ENCODE results near the gene SOCS7. TPM values are rescaled to one million over a fixed set of nuclear protein-coding genes. Genes with fewer than 3 reads are reported as not detected.
A peak's percentile ranks its signal among the peaks of the same experiment; 100 is the strongest.

Gene SOCS7
- total and polyA plus RNA-seq, 2 donors (not counting 1 experiment from before 2014, with no cell fraction given), result 4.8 to 9.4 TPM

DNA sequence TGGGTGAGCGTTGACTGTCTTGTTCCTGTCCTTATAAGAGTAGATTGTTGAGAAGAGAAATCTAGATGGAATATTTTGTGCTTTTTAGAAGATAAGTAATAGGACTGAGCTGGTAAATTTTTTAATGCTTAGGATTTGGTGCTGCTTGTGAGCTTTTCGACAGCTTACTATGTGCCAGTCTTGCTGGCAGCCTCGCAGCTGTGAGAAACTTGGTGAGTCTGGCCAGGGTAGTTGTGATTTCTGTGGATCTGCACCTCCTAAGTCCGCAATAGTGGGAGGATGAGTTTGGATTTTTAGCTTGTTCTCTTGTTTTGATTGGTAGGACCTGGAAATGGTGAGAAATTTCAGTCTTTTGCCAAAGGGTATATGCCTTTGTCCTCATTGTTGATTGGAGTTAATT, 3.6 kb downstream of the SOCS7 start:
- no peak for DNase-seq (ENCODE audit: low read depth in 2 of 2)
- H3K27me3 ChIP-seq (ENCODE audit: control insufficient read depth, insufficient read depth, low read length), result no peaks in the 10 kb centered on the region
- H3K4me1 ChIP-seq (ENCODE audit: control insufficient read depth, extremely low read depth, insufficient read depth, low read length), result no peaks in the 10 kb centered on the region
- no peak overlapping the region for H3K9ac ChIP-seq (ENCODE audit: insufficient read depth, low read length)
- TF ChIP-seq EZH2 (IDR thresholded peaks at IDR 0.05; ENCODE audit: low read length, missing control alignments), result no peak
- TF ChIP-seq, protein P1, sequence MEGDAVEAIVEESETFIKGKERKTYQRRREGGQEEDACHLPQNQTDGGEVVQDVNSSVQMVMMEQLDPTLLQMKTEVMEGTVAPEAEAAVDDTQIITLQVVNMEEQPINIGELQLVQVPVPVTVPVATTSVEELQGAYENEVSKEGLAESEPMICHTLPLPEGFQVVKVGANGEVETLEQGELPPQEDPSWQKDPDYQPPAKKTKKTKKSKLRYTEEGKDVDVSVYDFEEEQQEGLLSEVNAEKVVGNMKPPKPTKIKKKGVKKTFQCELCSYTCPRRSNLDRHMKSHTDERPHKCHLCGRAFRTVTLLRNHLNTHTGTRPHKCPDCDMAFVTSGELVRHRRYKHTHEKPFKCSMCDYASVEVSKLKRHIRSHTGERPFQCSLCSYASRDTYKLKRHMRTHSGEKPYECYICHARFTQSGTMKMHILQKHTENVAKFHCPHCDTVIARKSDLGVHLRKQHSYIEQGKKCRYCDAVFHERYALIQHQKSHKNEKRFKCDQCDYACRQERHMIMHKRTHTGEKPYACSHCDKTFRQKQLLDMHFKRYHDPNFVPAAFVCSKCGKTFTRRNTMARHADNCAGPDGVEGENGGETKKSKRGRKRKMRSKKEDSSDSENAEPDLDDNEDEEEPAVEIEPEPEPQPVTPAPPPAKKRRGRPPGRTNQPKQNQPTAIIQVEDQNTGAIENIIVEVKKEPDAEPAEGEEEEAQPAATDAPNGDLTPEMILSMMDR (conservative IDR thresholded peaks at IDR 0.05 in 1 of 2, IDR thresholded peaks at IDR 0.05 in 1 of 2; ENCODE audit: low read depth in 1 of 2, low read length in 2 of 2), result no peak
- no peak overlapping the region for H3K27ac ChIP-seq (ENCODE audit: insufficient read depth, low read length)
- H3K4me3 ChIP-seq (replicated peaks in 1 of 4; ENCODE audit: control extremely low read depth in 1 of 4, insufficient read depth in 1 of 4, low read depth in 3 of 4, low read length in 4 of 4), result no peak overlapping the region
- H3K4me2 ChIP-seq (ENCODE audit: extremely low read depth, insufficient read depth, low read length), result no peak overlapping the region
- no peaks in the 10 kb centered on the region for H3K36me3 ChIP-seq (ENCODE audit: control insufficient read depth, insufficient read depth, low read length)
- peaks cover 4% of the 10 kb centered on the region for H4K20me1 ChIP-seq (ENCODE audit: control insufficient read depth, extremely low read depth, insufficient read depth, low read length)
- H2AFZ ChIP-seq (ENCODE audit: low read length), result no peak overlapping the region
- peaks cover 21% of the 10 kb centered on the region for H3K79me2 ChIP-seq (ENCODE audit: control insufficient read depth, insufficient read depth, low read length)
- H3K9me3 ChIP-seq (ENCODE audit: control insufficient read depth, insufficient read depth, low read depth, low read length), result no peaks in the 10 kb centered on the region

DNA sequence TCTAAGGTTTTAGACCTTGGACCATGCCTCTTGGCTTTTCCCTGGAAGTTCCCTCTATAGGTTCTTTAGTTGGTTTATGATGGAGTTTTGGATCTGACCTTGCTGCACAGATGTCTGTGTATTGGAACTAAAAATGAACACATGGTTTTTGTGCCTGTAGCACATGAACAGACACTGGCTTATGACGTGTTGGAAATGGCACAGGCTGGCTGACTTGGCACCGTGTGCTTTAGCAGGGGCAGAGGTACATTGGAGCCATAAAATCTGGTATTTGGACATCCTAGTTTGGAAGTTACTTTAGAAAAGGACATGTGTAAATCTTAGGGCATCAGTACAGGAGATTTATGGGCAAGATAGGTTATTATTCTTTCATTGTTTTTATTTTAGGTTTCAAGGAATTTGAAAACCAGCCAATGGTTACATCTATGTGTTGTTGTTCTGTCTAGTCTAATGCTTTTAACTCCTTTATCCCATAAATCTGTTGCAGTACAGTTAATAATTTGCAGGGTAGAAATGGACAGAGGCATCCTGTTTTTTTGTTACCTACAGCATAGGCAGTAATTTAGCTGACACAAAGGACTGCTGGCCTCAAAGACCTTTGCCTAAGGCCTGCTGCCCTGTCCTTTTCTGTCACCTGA, 6.0 kb downstream of the SOCS7 start:
- TF ChIP-seq, protein P1 (conservative IDR thresholded peaks at IDR 0.05 in 1 of 2, IDR thresholded peaks at IDR 0.05 in 1 of 2; ENCODE audit: low read depth in 1 of 2, low read length in 2 of 2), result no peak
- no peak for TF ChIP-seq EZH2 (IDR thresholded peaks at IDR 0.05; ENCODE audit: low read length, missing control alignments)
- DNase-seq (ENCODE audit: low read depth in 2 of 2), result no peak
- peaks cover 4% of the 10 kb centered on the region for H4K20me1 ChIP-seq (ENCODE audit: control insufficient read depth, extremely low read depth, insufficient read depth, low read length)
- no peak overlapping the region for H3K4me3 ChIP-seq (replicated peaks in 1 of 4; ENCODE audit: control extremely low read depth in 1 of 4, insufficient read depth in 1 of 4, low read depth in 3 of 4, low read length in 4 of 4)
- H3K9me3 ChIP-seq (ENCODE audit: control insufficient read depth, insufficient read depth, low read depth, low read length), result no peaks in the 10 kb centered on the region
- H3K36me3 ChIP-seq (ENCODE audit: control insufficient read depth, insufficient read depth, low read length), result no peaks in the 10 kb centered on the region
- H2AFZ ChIP-seq (ENCODE audit: low read length), result no peak overlapping the region
- no peaks in the 10 kb centered on the region for H3K4me1 ChIP-seq (ENCODE audit: control insufficient read depth, extremely low read depth, insufficient read depth, low read length)
- H3K79me2 ChIP-seq (ENCODE audit: control insufficient read depth, insufficient read depth, low read length), result peaks cover 21% of the 10 kb centered on the region
- no peaks in the 10 kb centered on the region for H3K27me3 ChIP-seq (ENCODE audit: control insufficient read depth, insufficient read depth, low read length)
- no peak overlapping the region for H3K27ac ChIP-seq (ENCODE audit: insufficient read depth, low read length)
- H3K9ac ChIP-seq (ENCODE audit: insufficient read depth, low read length), result no peak overlapping the region
- no peak overlapping the region for H3K4me2 ChIP-seq (ENCODE audit: extremely low read depth, insufficient read depth, low read length)

DNA sequence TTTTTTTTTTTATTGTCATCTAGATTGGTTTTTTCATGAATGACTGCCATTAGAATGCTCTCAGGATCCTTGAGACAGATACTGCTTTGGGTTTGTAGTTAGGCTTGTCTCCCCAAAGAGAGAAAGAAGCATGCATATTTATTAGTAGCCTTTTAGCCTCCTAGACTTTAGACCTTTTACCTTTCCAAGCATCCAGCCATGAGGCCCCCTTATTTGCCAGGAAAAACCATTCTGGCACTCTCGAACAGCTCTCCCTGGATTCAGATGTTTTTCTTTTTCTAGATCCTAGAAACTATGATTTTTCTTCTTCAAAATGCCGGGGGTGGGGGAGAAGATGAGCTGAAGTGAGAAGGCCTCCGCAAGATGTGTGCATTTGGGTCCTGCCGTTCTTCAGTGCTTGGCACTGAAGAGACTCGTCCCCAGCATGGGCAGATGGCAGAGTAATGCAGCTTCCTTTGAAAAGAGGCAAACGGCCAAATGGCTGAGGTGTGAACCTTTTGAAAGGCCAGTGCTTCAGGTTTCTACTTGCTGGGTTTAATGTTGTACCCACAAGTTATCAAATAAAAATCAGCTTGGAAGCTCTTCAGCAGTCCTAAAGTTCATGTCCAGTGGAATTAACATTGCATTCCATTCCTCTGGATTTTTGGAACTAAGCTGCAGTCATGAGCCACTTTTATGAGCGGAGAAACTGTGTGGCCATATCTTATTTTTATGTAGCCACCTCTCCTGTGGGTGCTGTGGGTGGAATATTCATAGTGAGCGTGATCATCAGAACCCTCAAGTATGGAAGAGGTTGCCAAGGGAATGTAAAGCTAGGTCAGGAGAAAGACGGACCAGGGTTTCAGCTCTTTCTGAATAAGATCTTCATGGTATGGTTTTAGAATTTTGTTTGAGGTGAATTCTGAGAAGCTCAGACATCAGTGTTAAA, 7.2 kb downstream of the SOCS7 start:
- H3K9ac ChIP-seq (ENCODE audit: insufficient read depth, low read length), result no peak overlapping the region
- H3K9me3 ChIP-seq (ENCODE audit: control insufficient read depth, insufficient read depth, low read depth, low read length), result no peaks in the 10 kb centered on the region
- H3K36me3 ChIP-seq (ENCODE audit: control insufficient read depth, insufficient read depth, low read length), result no peaks in the 10 kb centered on the region
- no peaks in the 10 kb centered on the region for H3K4me1 ChIP-seq (ENCODE audit: control insufficient read depth, extremely low read depth, insufficient read depth, low read length)
- H3K27me3 ChIP-seq (ENCODE audit: control insufficient read depth, insufficient read depth, low read length), result no peaks in the 10 kb centered on the region
- TF ChIP-seq EZH2 (IDR thresholded peaks at IDR 0.05; ENCODE audit: low read length, missing control alignments), result no peak
- TF ChIP-seq, protein P1 (conservative IDR thresholded peaks at IDR 0.05 in 1 of 2, IDR thresholded peaks at IDR 0.05 in 1 of 2; ENCODE audit: low read depth in 1 of 2, low read length in 2 of 2), result no peak
- H3K79me2 ChIP-seq (ENCODE audit: control insufficient read depth, insufficient read depth, low read length), result peaks cover 13% of the 10 kb centered on the region
- H4K20me1 ChIP-seq (ENCODE audit: control insufficient read depth, extremely low read depth, insufficient read depth, low read length), result peaks cover 4% of the 10 kb centered on the region
- H3K4me2 ChIP-seq (ENCODE audit: extremely low read depth, insufficient read depth, low read length), result no peak overlapping the region
- no peak overlapping the region for H2AFZ ChIP-seq (ENCODE audit: low read length)
- DNase-seq (ENCODE audit: low read depth in 2 of 2), result peak in 1 of 2 donors; percentile 40
- H3K27ac ChIP-seq (ENCODE audit: insufficient read depth, low read length), result no peak overlapping the region
- no peak overlapping the region for H3K4me3 ChIP-seq (replicated peaks in 1 of 4; ENCODE audit: control extremely low read depth in 1 of 4, insufficient read depth in 1 of 4, low read depth in 3 of 4, low read length in 4 of 4)
